ENCODE measurements around the gene TP53BP1. TPM values are rescaled to one million over a fixed set of nuclear protein-coding genes. Genes with fewer than 3 reads are reported as not detected.

Gene TP53BP1
- total and polyA plus RNA-seq, 12 donors, result 22.8 to 80.9 (median 43.7) TPM

GRCh38 chr15:43526261-43526930 lies 33.4 kb upstream of the TP53BP1 start:
- WGBS, 4 donors, result 90 to 100% (median 91%) methylated on average over 4 to 11 of the region's 11 CpGs

GRCh38 chr15:43525131-43525530 lies 32.2 kb upstream of the TP53BP1 start:
- no peak for TF ChIP-seq CTCF (IDR thresholded peaks at IDR 0.05)
- TF ChIP-seq POLR2A (IDR thresholded peaks at IDR 0.05), result no peak
- intact Hi-C loops (cut with DNase I), result no loop called here

More at GRCh38 chr15:43526261-43526930, 33.4 kb upstream of the TP53BP1 start:
- H3K4me3 ChIP-seq, result no peak overlapping the region
- H3K36me3 ChIP-seq (replicated peaks in 1 of 2), result peaks cover 0 to 11% of the 10 kb centered on the region in 2 donors
- intact Hi-C loops (cut with DNase I), result no loop called here
- peak in 1 of 7 donors; percentile 46 for DNase-seq
- no peaks in the 10 kb centered on the region for H3K9me3 ChIP-seq (replicated peaks in 1 of 3)
- H3K27ac ChIP-seq, result no peak overlapping the region
- H3K27me3 ChIP-seq, result no peaks in the 10 kb centered on the region
- no peaks in the 10 kb centered on the region for H3K4me1 ChIP-seq (replicated peaks in 1 of 2)
- no peak for TF ChIP-seq CTCF (IDR thresholded peaks at IDR 0.05)
- TF ChIP-seq POLR2A (IDR thresholded peaks at IDR 0.05), result no peak

GRCh38 chr15:43524254-43524845 lies 31.4 kb upstream of the TP53BP1 start:
- Histone ChIP-seq H3K27ac (no peak overlapping the region), H3K27me3 (no peaks in the 10 kb centered on the region), H3K4me1 (replicated peaks in 1 of 2) (no peaks in the 10 kb centered on the region), H3K9me3 (replicated peaks in 1 of 3) (no peaks in the 10 kb centered on the region), H3K4me3 (no peak overlapping the region), H3K36me3 (replicated peaks in 1 of 2) (peaks cover 0 to 18% of the 10 kb centered on the region in 2 donors)
- no peak for TF ChIP-seq CTCF (IDR thresholded peaks at IDR 0.05)
- TF ChIP-seq POLR2A (IDR thresholded peaks at IDR 0.05), result no peak
- intact Hi-C loops (cut with DNase I), result no loop called here
- 88 to 97% (median 95%) methylated on average over 4 of the region's 4 CpGs for WGBS, 4 donors
- peak in 1 of 7 donors; percentile 4 for DNase-seq

More at GRCh38 chr15:43525131-43525530, 32.2 kb upstream of the TP53BP1 start:
- 91 to 97% (median 93%) methylated on average over 4 of the region's 4 CpGs for WGBS, 4 donors
- Histone ChIP-seq H3K9me3 (replicated peaks in 1 of 3) (no peaks in the 10 kb centered on the region), H3K27me3 (no peaks in the 10 kb centered on the region), H3K36me3 (replicated peaks in 1 of 2) (peaks cover 0 to 18% of the 10 kb centered on the region in 2 donors), H3K4me1 (replicated peaks in 1 of 2) (no peaks in the 10 kb centered on the region), H3K27ac (no peak overlapping the region), H3K4me3 (no peak overlapping the region)
- peak in 1 of 7 donors; percentile 25 for DNase-seq

- H3K9me3 ChIP-seq (replicated peaks in 1 of 3), result no peaks in the 10 kb centered on the region
- peak in 1 of 7 donors; percentile 41 for DNase-seq
- no peak for TF ChIP-seq POLR2A (IDR thresholded peaks at IDR 0.05)
- TF ChIP-seq CTCF (IDR thresholded peaks at IDR 0.05), result no peak
- no peaks in the 10 kb centered on the region for H3K27me3 ChIP-seq
- peaks cover 0 to 4% of the 10 kb centered on the region in 2 donors for H3K4me1 ChIP-seq (replicated peaks in 1 of 2)
- peaks cover 0 to 18% of the 10 kb centered on the region in 2 donors for H3K36me3 ChIP-seq (replicated peaks in 1 of 2)
- H3K27ac ChIP-seq, result no peak overlapping the region
- WGBS, 4 donors, result 93 to 100% (median 98%) methylated on average over 3 to 7 of the region's 7 CpGs
- intact Hi-C loops (cut with DNase I), result no loop called here
- no peak overlapping the region for H3K4me3 ChIP-seq
Measured at GRCh38 chr15:43523646-43524045, 30.7 kb upstream of the TP53BP1 start.
